ENCODE data around the gene ADAM29.
"Not testable (repeated sequence)": the region's sequence is repeated elsewhere in the genome, so short reads cannot be mapped to it uniquely, and the experiment has no call there.

ADAM29 gene

DNA sequence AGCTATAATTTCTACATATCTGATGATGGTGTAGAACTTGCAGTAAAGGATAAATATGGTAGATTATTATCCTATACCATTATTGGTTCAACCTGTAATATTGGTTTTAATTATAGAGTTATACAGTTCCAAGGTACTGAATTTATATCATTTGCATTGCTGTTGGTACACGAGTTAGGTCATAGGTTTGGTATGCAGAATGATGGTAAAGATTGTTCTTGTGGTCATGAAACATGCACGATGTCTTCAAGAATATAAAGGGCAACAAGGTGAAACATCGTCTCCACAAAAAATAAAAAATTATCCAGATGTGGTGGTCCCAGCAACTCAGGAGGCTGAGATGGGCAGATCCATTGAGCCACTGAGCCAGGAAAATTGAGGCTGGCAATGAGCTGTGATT, 99.6 kb downstream of the ADAM29 start:
- Histone ChIP-seq H3F3A (ENCODE audit: insufficient read depth, low read length) (no peaks in the 10 kb centered on the region), H3K9me3 (ENCODE audit: low read length) (no peaks in the 10 kb centered on the region), H2AFZ (ENCODE audit: low read length) (no peak overlapping the region), H3K36me3 (ENCODE audit: insufficient read depth, low read length) (no peaks in the 10 kb centered on the region), H3K27ac (ENCODE audit: low read depth, low read length, poor library complexity, severe bottlenecking) (no peak overlapping the region), H4K20me1 (ENCODE audit: insufficient read depth, low read length) (no peaks in the 10 kb centered on the region), H3K4me2 (ENCODE audit: low read length) (no peak overlapping the region), H3K4me1 (ENCODE audit: insufficient read depth, low read length, severe bottlenecking) (peaks cover 13% of the 10 kb centered on the region), H3K79me2 (ENCODE audit: insufficient read depth, low read length) (no peaks in the 10 kb centered on the region), H3K4me3 (ENCODE audit: low read depth, low read length, poor library complexity, severe bottlenecking) (no peak overlapping the region), H3K9ac (ENCODE audit: low read length) (no peak overlapping the region), H3K27me3 (ENCODE audit: insufficient read depth, low read length) (no peaks in the 10 kb centered on the region), H3K9me2 (ENCODE audit: low read depth, low read length) (no peaks in the 10 kb centered on the region)
- TF ChIP-seq, protein P1, sequence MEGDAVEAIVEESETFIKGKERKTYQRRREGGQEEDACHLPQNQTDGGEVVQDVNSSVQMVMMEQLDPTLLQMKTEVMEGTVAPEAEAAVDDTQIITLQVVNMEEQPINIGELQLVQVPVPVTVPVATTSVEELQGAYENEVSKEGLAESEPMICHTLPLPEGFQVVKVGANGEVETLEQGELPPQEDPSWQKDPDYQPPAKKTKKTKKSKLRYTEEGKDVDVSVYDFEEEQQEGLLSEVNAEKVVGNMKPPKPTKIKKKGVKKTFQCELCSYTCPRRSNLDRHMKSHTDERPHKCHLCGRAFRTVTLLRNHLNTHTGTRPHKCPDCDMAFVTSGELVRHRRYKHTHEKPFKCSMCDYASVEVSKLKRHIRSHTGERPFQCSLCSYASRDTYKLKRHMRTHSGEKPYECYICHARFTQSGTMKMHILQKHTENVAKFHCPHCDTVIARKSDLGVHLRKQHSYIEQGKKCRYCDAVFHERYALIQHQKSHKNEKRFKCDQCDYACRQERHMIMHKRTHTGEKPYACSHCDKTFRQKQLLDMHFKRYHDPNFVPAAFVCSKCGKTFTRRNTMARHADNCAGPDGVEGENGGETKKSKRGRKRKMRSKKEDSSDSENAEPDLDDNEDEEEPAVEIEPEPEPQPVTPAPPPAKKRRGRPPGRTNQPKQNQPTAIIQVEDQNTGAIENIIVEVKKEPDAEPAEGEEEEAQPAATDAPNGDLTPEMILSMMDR (IDR thresholded peaks at IDR 0.05; ENCODE audit: low read length), result no peak

DNA sequence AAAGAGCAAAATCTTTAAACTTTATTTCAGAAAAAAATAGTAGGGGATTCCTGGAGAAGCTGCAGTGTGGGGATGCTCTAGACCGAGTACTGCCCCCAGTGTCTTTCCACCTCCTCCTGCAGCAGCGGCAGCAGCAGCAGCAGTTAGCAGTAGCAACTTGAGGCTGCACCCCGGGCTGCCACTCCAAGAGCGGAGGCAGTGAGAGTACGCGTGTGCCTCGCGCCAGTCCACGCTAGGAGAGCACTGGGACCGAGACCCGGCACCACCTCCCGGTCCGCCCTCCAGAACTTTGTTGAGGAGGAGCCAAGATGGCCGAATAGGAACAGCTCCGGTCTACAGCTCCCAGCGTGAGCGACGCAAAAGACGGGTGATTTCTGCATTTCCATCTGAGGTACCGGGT, 101.3 kb downstream of the ADAM29 start:
- H3K9me3 ChIP-seq (ENCODE audit: low read length); H2AFZ ChIP-seq (ENCODE audit: low read length); H3K79me2 ChIP-seq (ENCODE audit: insufficient read depth, low read length); H3F3A ChIP-seq (ENCODE audit: insufficient read depth, low read length); H3K9me2 ChIP-seq (ENCODE audit: low read depth, low read length); H3K27me3 ChIP-seq (ENCODE audit: insufficient read depth, low read length); H3K36me3 ChIP-seq (ENCODE audit: insufficient read depth, low read length); H3K27ac ChIP-seq (ENCODE audit: low read depth, low read length, poor library complexity, severe bottlenecking); H3K9ac ChIP-seq (ENCODE audit: low read length); H3K4me3 ChIP-seq (ENCODE audit: low read depth, low read length, poor library complexity, severe bottlenecking); H3K4me1 ChIP-seq (ENCODE audit: insufficient read depth, low read length, severe bottlenecking); H4K20me1 ChIP-seq (ENCODE audit: insufficient read depth, low read length); H3K4me2 ChIP-seq (ENCODE audit: low read length): not testable (repeated sequence)
